ENCODE measurements around the gene TP63.
A peak's percentile ranks its signal among the peaks of the same experiment; 100 is the strongest.
"Not testable (repeated sequence)": the region's sequence is repeated elsewhere in the genome, so short reads cannot be mapped to it uniquely, and the experiment has no call there.

Gene TP63

GRCh38 chr3:189631373-189631408, at the start of gene TP63:
Gene TP63 (plus strand): TSS chr3:189631389. CDS start chr3:189631516, 127 bp downstream.
- DNase-seq = no peak

DNA sequence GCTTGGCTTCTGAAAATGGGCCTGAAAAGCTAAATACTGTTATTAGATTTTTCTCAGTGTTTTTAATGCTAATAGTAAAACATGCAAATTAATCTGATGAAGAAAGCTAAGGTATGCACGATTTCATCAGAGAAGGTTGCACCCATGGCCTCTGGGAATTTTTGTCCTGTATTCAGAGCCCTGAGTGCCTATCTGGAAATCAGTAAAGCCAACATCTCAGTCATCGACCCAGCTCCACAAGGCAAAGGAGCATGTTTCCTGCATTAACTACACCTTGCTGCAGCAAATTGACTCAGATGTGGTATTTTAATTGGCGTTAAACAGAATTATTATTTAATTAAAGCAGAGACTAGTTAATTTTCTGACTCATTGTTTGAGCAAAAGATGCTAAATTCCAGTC, 49.0 kb upstream of the TP63 start:
- no peak for DNase-seq

DNA sequence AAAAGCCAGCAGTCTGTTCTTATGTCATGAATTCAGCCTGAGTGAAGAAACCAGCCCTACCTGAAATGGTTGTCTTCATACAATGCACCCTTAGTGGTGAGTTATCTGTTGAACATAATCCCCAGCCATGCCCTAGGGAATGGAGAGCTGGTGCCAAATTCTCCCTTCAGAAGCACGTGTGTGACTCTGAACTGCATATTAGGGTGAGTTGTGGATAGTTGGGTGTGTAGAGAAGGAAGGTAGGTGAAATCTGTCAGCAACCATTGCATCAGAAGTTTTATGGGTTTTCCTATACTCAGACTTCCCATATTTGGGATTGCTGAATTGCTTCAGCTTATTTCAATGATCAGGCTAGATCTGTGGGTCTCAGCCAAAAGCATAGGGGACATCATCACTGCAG, 46.5 kb upstream of the TP63 start:
- no peak for DNase-seq

DNA sequence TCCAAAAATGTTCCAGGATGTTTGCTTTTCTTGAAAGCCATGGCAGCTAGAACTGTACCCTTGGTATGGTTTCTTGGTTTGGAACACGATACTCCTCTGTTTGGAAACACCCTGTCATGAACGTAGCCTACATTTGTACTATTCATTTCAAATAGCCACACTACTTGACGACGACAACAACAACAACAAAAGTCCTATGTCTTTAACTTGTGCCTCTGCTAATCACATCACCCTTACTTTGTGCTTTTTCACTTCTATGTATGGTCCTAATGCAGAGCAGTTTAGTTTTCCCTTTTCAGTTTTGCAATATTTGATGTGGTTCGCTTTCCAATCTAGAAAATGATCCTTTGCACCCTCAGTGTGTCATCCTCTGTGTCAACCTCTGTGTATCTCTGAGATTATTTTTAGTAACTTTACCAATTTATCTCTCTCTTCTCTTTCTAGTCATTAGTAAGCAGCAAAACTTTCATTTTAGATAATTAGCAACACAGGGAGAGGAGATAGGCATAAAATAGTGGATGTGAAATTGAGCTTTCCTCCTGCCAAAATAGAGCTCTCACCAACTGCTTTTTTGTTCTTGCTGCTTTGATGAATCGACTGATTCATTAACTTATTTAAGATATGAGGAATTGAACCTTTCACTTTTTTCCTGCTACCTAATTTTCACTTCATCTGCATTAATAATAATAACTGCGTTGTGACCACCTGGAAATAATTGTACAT, 44.1 kb upstream of the TP63 start:
- no peak for DNase-seq

GRCh38 chr3:189587664-189588040, 43.5 kb upstream of the TP63 start:
- no peak for DNase-seq

- DNase-seq = no peak
Observed at GRCh38 chr3:189588070-189588469, 43.1 kb upstream of the TP63 start.

GRCh38 chr3:189588475-189589178, 42.6 kb upstream of the TP63 start:
- DNase-seq = no peak

DNA sequence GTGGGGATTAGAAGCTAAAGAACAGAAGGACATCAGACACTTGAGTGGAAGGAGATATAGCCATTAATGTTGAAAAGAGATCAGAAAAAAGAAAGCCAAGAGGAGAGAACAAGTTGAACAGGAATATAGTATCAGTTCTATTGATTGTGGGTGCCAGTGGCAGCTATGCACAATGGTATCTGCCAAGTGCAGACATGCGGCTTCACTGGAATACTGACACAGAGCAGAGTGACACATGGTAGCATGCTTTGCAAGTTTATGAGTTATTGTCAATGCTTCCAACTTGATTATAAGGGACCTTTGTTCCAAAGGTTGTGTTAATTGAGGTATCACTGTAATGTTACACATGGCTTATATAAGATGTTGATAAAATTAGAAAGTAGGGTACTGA, 42.0 kb upstream of the TP63 start:
- no peak for DNase-seq

- DNase-seq = no peak
Observed at GRCh38 chr3:189590223-189590622, 41.0 kb upstream of the TP63 start.

DNA sequence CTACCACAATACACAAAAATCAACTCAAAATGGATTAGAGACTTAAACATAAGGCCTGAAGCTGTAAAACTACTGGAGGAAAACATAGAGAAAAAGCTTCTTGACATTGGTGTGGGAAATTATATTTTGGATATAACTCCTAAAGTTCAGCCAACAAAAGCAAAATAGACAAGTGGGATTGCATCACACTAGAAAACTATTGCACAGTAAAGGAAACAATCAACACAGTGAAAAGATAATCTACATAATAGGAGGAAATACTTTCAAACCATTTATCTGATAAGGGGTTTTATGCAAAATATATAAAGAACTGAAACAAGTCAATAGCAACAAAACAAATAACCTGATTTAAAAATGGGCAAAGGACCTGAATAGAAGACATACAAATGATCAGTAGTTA, 37.6 kb upstream of the TP63 start:
- no peak for DNase-seq

DNA sequence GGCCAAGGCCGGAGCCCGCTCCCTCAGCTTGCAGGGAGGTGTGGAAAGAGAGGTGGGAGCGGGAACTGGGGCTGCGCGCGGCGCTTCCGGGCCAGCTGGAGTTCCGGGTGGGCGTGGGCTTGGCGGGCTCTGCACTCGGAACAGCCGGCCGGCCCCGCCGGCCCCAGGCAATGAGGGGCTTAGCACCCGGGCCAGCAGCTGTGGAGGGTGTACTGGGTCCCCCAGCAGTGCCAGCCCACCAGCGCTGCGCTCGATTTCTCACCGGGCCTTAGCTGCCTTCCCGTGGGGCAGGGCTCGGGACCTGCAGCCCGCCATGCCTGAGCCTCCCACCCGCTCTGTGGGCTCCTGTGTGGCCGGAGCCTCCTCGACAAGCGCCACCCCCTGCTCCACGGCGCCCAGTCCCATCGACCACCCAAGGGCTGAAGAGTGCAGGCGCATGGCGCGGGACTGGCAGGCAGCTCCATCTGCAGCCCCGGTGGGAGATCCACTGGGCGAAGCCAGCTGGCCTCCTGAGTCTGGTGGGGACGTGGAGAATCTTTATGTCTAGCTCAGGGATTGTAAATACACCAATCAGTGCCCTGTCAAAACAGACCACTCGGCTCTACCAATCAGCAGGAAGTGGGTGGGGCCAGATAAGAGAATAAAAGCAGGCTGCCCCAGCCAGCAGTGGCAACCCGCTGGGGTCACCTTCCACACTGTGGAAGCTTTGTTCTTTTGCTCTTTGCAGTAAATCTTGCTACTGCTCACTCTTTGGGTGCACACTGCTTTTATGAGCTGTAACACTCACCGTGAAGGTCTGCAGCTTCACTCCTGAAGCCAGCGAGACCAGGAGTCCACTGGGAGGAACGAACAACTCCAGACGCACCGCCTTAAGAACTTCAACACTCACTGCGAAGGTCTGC, 34.9 kb upstream of the TP63 start:
- DNase-seq = not testable (repeated sequence)

- DNase-seq = no peak
Observed at GRCh38 chr3:189597918-189598317, 33.3 kb upstream of the TP63 start.

- no peak for DNase-seq
Observed at GRCh38 chr3:189598530-189599225, 32.5 kb upstream of the TP63 start.

DNA sequence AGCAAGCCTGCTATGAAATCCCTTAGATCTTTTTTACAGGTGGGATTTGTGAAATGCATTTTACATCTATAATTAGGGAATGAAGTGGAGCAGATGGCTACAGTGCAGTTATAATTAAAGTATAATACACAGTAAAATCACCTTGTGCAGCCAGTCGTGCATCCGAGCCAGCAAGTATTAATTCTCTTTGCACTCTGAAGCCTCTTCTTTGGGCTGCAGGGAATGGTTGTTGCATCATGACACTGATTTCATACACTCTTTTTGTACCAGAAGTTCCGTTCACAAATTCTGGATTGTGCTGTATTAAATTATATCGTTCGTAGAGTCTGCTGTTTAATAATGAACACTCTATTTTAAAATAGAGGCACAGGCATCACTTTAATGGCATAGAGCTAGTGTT, 28.7 kb upstream of the TP63 start:
- peak; percentile 45 for DNase-seq

GRCh38 chr3:189605717-189606116, 25.5 kb upstream of the TP63 start:
- no peak for DNase-seq

DNA sequence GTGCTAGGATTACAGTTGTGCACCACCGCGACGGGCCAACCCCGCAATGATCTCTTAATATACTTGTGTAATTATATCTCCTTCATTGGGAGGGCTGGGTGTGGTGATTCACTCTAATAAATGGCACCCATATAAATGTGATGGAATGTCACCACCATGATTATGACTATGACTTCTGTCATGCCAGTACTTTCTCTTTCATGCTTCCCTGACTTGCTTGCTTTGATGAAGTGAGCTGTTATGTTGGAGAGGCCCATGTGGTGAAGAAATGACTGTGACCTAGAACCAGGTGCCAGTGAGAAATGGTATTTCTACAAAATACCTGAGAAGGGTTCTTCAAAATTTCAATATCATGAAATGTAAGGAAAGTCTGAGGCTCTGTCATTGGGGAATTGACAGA, 24.4 kb upstream of the TP63 start:
- no peak for DNase-seq

DNA sequence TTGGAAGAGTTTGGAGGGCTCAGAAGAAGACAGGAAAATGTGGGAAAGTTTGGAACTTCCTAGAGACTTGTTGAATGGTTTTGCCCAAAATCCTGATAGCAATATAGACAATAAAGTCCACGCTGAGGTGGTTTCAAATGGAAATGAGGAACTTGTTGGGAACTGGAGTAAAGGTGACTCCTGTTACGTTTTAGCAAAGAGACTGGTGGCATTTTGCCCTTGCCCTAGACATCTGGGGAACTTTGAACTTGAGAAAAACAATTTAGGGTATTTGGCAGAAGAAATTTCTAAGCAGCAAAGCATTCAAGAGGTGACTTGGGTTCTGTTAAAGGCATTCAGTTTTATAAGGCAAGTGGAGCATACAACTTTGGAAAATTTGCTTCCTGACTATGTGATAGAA, 18.5 kb upstream of the TP63 start:
- not testable (repeated sequence) for DNase-seq

DNA sequence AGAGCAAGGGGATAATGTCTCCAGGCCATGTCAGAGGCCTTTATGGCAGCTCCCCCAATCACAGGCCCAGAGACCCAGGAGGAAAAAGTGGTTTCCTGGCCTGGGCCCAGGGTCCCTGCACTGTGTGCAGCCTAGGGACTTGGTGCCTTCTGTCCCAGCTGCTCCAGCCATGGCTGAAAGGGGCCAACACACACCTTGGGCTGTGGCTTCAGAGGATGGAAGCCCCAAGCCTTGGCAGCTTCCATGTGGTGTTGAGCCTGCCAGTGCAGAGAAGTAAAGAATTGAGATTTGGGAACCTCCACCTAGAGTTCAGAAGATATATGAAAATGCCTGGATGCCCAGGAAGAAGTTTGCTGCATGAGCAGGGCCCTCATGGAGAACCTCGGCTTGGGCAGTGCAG, 18.1 kb upstream of the TP63 start:
- no peak for DNase-seq

- no peak for DNase-seq
Observed at GRCh38 chr3:189621948-189622603, 9.1 kb upstream of the TP63 start.

DNA sequence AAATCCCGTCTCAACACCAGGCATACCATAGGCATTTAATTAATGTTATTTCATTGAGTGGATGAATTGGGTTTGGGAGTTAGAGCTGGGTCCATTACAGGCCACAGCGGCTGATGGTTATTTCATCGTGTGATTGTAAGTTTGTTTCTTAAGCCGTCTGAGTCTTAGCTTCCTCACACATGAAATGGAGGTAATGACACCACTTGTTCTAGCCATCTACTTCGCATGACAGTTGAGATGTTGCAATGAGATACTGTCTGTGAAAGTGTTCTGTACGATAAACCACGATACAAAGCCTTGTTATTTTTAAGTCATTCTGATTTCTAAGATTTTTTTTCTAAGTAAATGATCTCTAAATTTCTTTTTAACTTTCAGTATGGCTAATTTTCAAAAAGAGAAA, 8.6 kb upstream of the TP63 start:
- no peak for DNase-seq

DNA sequence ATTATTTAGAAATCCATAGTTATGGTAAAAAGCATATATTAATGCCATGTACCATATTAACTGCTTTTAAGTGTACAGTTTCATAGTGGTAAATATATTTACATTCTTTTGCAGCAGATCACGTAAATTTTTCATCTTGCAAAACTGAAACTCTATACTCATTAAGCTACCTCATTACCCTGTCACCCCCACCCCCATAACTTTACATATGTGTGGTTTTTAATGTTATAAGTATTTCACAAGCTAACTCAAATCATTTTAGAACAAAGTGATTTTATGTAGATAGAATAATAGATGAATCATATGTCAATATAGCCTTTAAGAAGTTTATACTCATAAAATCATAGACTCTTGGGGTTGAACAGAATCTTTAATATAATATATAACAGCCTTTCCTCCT, 7.1 kb upstream of the TP63 start:
- DNase-seq = no peak

DNA sequence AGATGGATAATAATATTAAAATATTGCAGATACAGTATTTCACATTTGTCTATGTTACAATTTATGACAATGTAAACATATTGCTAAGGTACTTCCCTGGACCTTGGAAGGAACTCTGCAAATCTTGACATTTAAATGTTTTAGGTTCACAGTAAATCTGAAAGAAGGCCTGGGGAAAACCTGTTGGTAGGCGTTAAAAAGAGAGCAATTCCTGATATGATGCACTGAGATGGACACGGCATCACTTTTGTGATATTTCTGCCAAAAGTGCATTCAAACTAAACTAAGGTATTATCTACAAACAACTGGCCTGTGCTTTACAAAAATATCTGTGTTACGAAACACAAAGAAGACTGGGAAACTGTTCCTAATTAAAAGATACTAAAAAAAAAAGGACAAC, 6.1 kb upstream of the TP63 start:
- DNase-seq = no peak

GRCh38 chr3:189625572-189625971, 5.6 kb upstream of the TP63 start:
- DNase-seq = no peak

Measured in NCI-H1694 treated with DMSO at 0.1 percent for 48 hours (cell line).